ENCODE measurements around the gene CPLX3. TPM values are rescaled to one million over a fixed set of nuclear protein-coding genes. Genes with fewer than 3 reads are reported as not detected.

Gene CPLX3
- total and polyA plus RNA-seq, 10 of the 15 experiments (the other 5 are each of a cell fraction or from before 2014, with no cell fraction given): 0.02 to 0.04 TPM; not detected in 8

DNA sequence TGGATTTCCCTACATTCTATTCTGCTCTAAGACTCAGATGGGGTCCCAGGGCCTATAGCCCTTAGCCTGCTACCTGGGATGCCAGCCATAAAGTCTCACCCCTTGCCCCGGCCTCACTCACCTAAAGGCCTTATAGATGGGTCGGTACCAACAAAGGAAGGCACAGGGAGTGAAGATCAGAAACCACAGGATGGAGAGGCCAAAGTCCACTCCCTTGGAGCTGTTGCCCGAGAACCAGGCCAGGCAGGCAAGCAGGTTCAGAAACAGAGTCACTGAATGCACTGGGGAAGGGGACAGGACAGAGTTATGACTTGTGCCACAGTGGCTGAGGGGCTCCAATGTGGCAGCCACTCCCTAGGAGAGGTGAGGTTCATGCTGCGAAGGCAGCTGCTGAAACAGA lies 24.0 kb downstream of the CPLX3 start (continued):
- no peak for TF ChIP-seq RAD21 (IDR thresholded peaks at IDR 0.05; ENCODE audit: insufficient read depth, low read depth, low read length)

GRCh38 chr15:74851960-74852359 lies 25.5 kb downstream of the CPLX3 start:
- ATAC-seq: no peak
- Histone ChIP-seq H3K4me2 (ENCODE audit: control insufficient read depth, insufficient read depth) (no peak overlapping the region), H3K27me3 (replicated peaks in 1 of 2; ENCODE audit: control insufficient read depth in 2 of 2, insufficient read depth in 2 of 2, low read length in 1 of 2) (no peaks in the 10 kb centered on the region), H2AFZ (ENCODE audit: control insufficient read depth, low read depth, low read length) (no peak overlapping the region), H3K27ac (ENCODE audit: control insufficient read depth, insufficient read depth) (no peak overlapping the region), H4K20me1 (ENCODE audit: control insufficient read depth, insufficient read depth) (no peaks in the 10 kb centered on the region), H3K36me3 (ENCODE audit: control insufficient read depth in 2 of 2, insufficient read depth in 2 of 2, low read length in 1 of 2) (peaks cover 33 to 42% of the 10 kb centered on the region in 2 experiments; a peak in 3 of 4 replicates), H3K79me2 (ENCODE audit: control insufficient read depth, insufficient read depth, low read length) (peaks cover 10% of the 10 kb centered on the region), H3K9me3 (replicated peaks; ENCODE audit: control insufficient read depth, insufficient read depth, low read length) (no peaks in the 10 kb centered on the region), H3K9ac (ENCODE audit: control insufficient read depth, insufficient read depth, low read length) (no peak overlapping the region), H3K4me1 (ENCODE audit: control insufficient read depth, insufficient read depth, low read length) (peaks cover 19% of the 10 kb centered on the region), H3K4me3 (no peak overlapping the region)
- intact Hi-C loops (cut with micrococcal nuclease; ENCODE audit: unreplicated experiment): no loop called here
- DNase-seq (ENCODE audit: low read depth, low spot score): no peak
- no TSS peak for BruUV-seq (replicated peaks)
- SMC1A ChIA-PET (ENCODE audit: uncharacterized antibody, unreplicated experiment): no interaction called here
- no peak for FAIRE-seq
- POLR2A ChIA-PET: no interaction called here
- WGBS (ENCODE audit: insufficient coverage, insufficient replicate concordance, low lambda C conversion rate, missing lambda C conversion rate): over 99% methylated on average over 7 of the region's 7 CpGs
- RAD21 ChIA-PET (ENCODE audit: unreplicated experiment): no interaction called here
- TF ChIP-seq CREM (IDR thresholded peaks at IDR 0.05; ENCODE audit: low read depth): no peak
- TF ChIP-seq CBFB (IDR thresholded peaks at IDR 0.05; ENCODE audit: low read depth): no peak
- TF ChIP-seq EP300 (IDR thresholded peaks at IDR 0.05; ENCODE audit: borderline replicate concordance in 1 of 2, control insufficient read depth in 1 of 2, low read depth in 2 of 2, low read length in 2 of 2): no peak
- 0 out of 2 replicates have a peak, but pooled peaks have one; percentile 6 for TF ChIP-seq POLR2A (IDR thresholded peaks at IDR 0.05; ENCODE audit: low read depth, low read length)
- TF ChIP-seq SMC3 (IDR thresholded peaks at IDR 0.05; ENCODE audit: borderline replicate concordance, low read length): no peak
- in situ Hi-C loops (cut with MboI): no loop called here
- CTCF ChIA-PET: interaction anchor here (0.7 to 4.2 kb wide), 3 partner anchors 9 to 81 kb away, joined by 4 to 18 read pairs (median 4); partner anchors contain the start of gene ULK3

Data from GM12878 (cell line).